Keratinocyte (primary cell): ENCODE results near the gene APCDD1. TPM values are rescaled to one million over a fixed set of nuclear protein-coding genes. Genes with fewer than 3 reads are reported as not detected.

ENCODE experiments used
- DNase-seq: peaks from one replicate; pipeline ENCODE4 v3.0.0-alpha.2; 2011; ENCODE audit warnings: low read depth, missing footprints, low spot score
- FAIRE-seq: peaks from 2 replicates; lab custom pipeline; 2011; peaks lifted over from hg19 to GRCh38; lab: Jason Lieb, UNC
- H2AFZ ChIP-seq: 2 replicates; pipeline ENCODE4 v1.6.0; 2012; ENCODE audit warnings: low read length, control low read depth, inconsistent platforms; ENCODE audit not compliant: control insufficient read depth
- H3K27ac ChIP-seq: 2 replicates; pipeline ENCODE4 v1.5.1; 2011; ENCODE audit warnings: low read length; ENCODE audit not compliant: control insufficient read depth, insufficient read depth
- H3K27me3 ChIP-seq: 3 replicates; pipeline ENCODE4 v1.6.0; 2011; ENCODE audit warnings: low read length; ENCODE audit not compliant: control insufficient read depth, insufficient read depth; ENCODE audit errors: extremely low read depth
- H3K36me3 ChIP-seq, 2 experiments: 2 replicates in 1 of 2; 3 replicates in 1 of 2; pipeline ENCODE4 v1.5.1; 2011; ENCODE audit warnings: low read length in 2 of 2, mild to moderate bottlenecking in 1 of 2; ENCODE audit not compliant: control insufficient read depth in 2 of 2, insufficient read depth in 2 of 2; ENCODE audit errors: extremely low read depth in 1 of 2
- H3K4me1 ChIP-seq: 3 replicates; pipeline ENCODE4 v1.5.1; 2011; ENCODE audit warnings: low read length; ENCODE audit not compliant: control insufficient read depth, insufficient read depth; ENCODE audit errors: extremely low read depth
- H3K4me2 ChIP-seq: 3 replicates; pipeline ENCODE4 v1.6.0; 2011; ENCODE audit warnings: low read depth, low read length; ENCODE audit not compliant: control insufficient read depth, insufficient read depth; ENCODE audit errors: extremely low read depth
- H3K4me3 ChIP-seq, 3 experiments: fragments of 200-600 bp in 1 of 3; sonication (generic) in 1 of 3; 2 replicates in 2 of 3; 3 replicates in 1 of 3; pipeline ENCODE4 v1.5.1; 2011 to 2016; ENCODE audit warnings: low read length in 3 of 3, mild to moderate bottlenecking in 3 of 3, control low read depth in 2 of 3, inconsistent platforms in 1 of 3, low read depth in 1 of 3, mixed read lengths in 1 of 3, mixed run types in 1 of 3, moderate library complexity in 1 of 3; ENCODE audit not compliant: control insufficient read depth in 2 of 3, insufficient read depth in 2 of 3; ENCODE audit errors: extremely low read depth in 1 of 3
- H3K79me2 ChIP-seq: 2 replicates; pipeline ENCODE4 v1.6.0; 2012; ENCODE audit warnings: low read length; ENCODE audit not compliant: control insufficient read depth, insufficient read depth
- H3K9ac ChIP-seq: 3 replicates; pipeline ENCODE4 v1.6.0; 2011; ENCODE audit warnings: low read length; ENCODE audit not compliant: control insufficient read depth, insufficient read depth; ENCODE audit errors: extremely low read depth
- H3K9me1 ChIP-seq: 3 replicates; pipeline ENCODE4 v1.6.0; 2011; ENCODE audit warnings: low read length; ENCODE audit not compliant: control insufficient read depth, insufficient read depth; ENCODE audit errors: extremely low read depth
- H3K9me3 ChIP-seq: 2 replicates; pipeline ENCODE4 v1.5.1; 2012; ENCODE audit warnings: low read depth, low read length; ENCODE audit not compliant: control insufficient read depth
- H4K20me1 ChIP-seq: 3 replicates; pipeline ENCODE4 v1.6.0; 2011; ENCODE audit warnings: low read length; ENCODE audit not compliant: control insufficient read depth, insufficient read depth; ENCODE audit errors: extremely low read depth
- EZH2 ChIP-seq: IDR thresholded peaks from one replicate; pipeline ENCODE4 v1.6.1; 2012; ENCODE audit warnings: inconsistent platforms, mild to moderate bottlenecking, low read length, moderate library complexity
- dilution Hi-C: fragments of 300-500 bp; cut with MboI; formaldehyde crosslinking; loops from one replicate; pipeline ENCODE4 v1.7.0; 2020; ENCODE audit warnings: low sequenced_read_pairs; ENCODE audit not compliant: extremely low pct_ligation_motif_present
- polyA plus RNA-seq, 5 experiments: library from polyadenylated mRNA; depleted of rRNA in 3 of 5; stranded (reverse) in 3 of 5; stranded (forward) in 1 of 5; unstranded in 1 of 5; fragments of >200 nt; gene quantifications; 1 replicate in 1 of 5; 2 replicates in 3 of 5; 3 replicates in 1 of 5; pipeline versions ENCODE4 v1.2.1 to v1.2.3, GENCODE V29; 2011 to 2012; ENCODE audit warnings: missing spikeins in 2 of 5, low read depth in 1 of 5, low replicate concordance in 1 of 5
- TF ChIP-seq, protein P1 (sequence below), 3 experiments: IDR thresholded peaks in 1 of 3; conservative IDR thresholded peaks in 1 of 3; optimal IDR thresholded peaks in 1 of 3; 2 replicates in 2 of 3; 3 replicates in 1 of 3; pipeline versions ENCODE3 to v1.5.1; 2011; ENCODE audit warnings: low read length in 3 of 3, mild to moderate bottlenecking in 3 of 3, moderate library complexity in 2 of 3, control low read depth in 1 of 3, inconsistent platforms in 1 of 3; ENCODE audit not compliant: insufficient read depth in 2 of 3; ENCODE audit errors: extremely low read depth in 1 of 3

Gene APCDD1
- polyA plus RNA-seq, 1 donor (not counting 4 experiments of a cell fraction or from before 2014, with no cell fraction given): 8.5 TPM

- DNase-seq: no peak
- Histone ChIP-seq H2AFZ (no peak overlapping the region), H3K27me3 (peaks cover 12% of the 10 kb centered on the region), H3K9me3 (no peaks in the 10 kb centered on the region), H3K4me3 (no peak overlapping the region), H3K4me2 (no peak overlapping the region), H3K9me1 (no peaks in the 10 kb centered on the region), H3K79me2 (no peaks in the 10 kb centered on the region), H3K36me3 (no peaks in the 10 kb centered on the region), H3K4me1 (no peaks in the 10 kb centered on the region), H4K20me1 (no peaks in the 10 kb centered on the region), H3K27ac (no peak overlapping the region), H3K9ac (no peak overlapping the region)
- no peak for FAIRE-seq
- no peak for TF ChIP-seq EZH2
- TF ChIP-seq, protein P1, sequence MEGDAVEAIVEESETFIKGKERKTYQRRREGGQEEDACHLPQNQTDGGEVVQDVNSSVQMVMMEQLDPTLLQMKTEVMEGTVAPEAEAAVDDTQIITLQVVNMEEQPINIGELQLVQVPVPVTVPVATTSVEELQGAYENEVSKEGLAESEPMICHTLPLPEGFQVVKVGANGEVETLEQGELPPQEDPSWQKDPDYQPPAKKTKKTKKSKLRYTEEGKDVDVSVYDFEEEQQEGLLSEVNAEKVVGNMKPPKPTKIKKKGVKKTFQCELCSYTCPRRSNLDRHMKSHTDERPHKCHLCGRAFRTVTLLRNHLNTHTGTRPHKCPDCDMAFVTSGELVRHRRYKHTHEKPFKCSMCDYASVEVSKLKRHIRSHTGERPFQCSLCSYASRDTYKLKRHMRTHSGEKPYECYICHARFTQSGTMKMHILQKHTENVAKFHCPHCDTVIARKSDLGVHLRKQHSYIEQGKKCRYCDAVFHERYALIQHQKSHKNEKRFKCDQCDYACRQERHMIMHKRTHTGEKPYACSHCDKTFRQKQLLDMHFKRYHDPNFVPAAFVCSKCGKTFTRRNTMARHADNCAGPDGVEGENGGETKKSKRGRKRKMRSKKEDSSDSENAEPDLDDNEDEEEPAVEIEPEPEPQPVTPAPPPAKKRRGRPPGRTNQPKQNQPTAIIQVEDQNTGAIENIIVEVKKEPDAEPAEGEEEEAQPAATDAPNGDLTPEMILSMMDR (optimal IDR thresholded peaks at IDR 0.05 in 1 of 3, IDR thresholded peaks at IDR 0.05 in 1 of 3, conservative IDR thresholded peaks at IDR 0.05 in 1 of 3; ENCODE audit: extremely low read depth in 1 of 3, insufficient read depth in 2 of 3, low read length in 3 of 3): no peak
- dilution Hi-C loops: no loop called here
Observed at GRCh38 chr18:10440884-10441283, 13.6 kb upstream of the APCDD1 start.

DNA sequence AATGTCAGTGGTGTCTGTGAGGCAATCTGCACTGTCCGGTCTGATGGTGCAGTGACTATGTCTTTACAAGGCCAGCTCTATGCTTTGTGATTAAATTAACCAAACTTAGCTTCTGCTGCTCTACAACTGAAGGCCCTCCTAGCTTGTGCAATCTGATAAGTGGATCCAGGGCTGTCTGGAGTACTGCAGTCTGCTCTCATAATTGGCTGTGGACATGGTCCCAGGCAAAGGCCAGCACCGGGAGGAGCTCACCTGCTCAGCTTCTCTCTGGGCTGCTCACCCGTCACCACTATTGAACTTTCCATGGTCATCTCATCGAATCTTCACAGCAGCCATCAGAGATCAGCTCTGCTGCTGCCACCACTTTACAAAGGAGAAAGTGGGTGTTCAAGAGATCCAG lies 13.0 kb upstream of the APCDD1 start:
- Histone ChIP-seq H3K4me1 (no peaks in the 10 kb centered on the region), H3K27ac (no peak overlapping the region), H3K4me3 (no peak overlapping the region), H3K9me1 (no peaks in the 10 kb centered on the region), H2AFZ (no peak overlapping the region), H3K36me3 (no peaks in the 10 kb centered on the region), H3K9ac (no peak overlapping the region), H3K27me3 (peaks cover 12% of the 10 kb centered on the region), H3K79me2 (no peaks in the 10 kb centered on the region), H3K4me2 (no peak overlapping the region), H4K20me1 (no peaks in the 10 kb centered on the region), H3K9me3 (no peaks in the 10 kb centered on the region)
- DNase-seq (no peak), FAIRE-seq (no peak)
- dilution Hi-C loops: no loop called here
- TF ChIP-seq EZH2: no peak
- TF ChIP-seq, protein P1 (optimal IDR thresholded peaks at IDR 0.05 in 1 of 3, IDR thresholded peaks at IDR 0.05 in 1 of 3, conservative IDR thresholded peaks at IDR 0.05 in 1 of 3; ENCODE audit: extremely low read depth in 1 of 3, insufficient read depth in 2 of 3, low read length in 3 of 3): no peak
